Hindlimb muscle (tissue), 1 donor: ENCODE measurements around the gene CDK19. TPM values are rescaled to one million over a fixed set of nuclear protein-coding genes. Genes with fewer than 3 reads are reported as not detected.

Experiments
- DNase-seq: peaks from one replicate; pipeline ENCODE4 v3.0.0-alpha.2; 2013
- polyA plus RNA-seq: library from polyadenylated mRNA; unstranded; fragments of 120-200 nt; gene quantifications from one replicate; pipeline ENCODE4 v1.2.1, GENCODE V29; 2013; ENCODE audit not compliant: insufficient read length

The CDK19 gene
- polyA plus RNA-seq, 1 donor: 14.8 TPM

DNA sequence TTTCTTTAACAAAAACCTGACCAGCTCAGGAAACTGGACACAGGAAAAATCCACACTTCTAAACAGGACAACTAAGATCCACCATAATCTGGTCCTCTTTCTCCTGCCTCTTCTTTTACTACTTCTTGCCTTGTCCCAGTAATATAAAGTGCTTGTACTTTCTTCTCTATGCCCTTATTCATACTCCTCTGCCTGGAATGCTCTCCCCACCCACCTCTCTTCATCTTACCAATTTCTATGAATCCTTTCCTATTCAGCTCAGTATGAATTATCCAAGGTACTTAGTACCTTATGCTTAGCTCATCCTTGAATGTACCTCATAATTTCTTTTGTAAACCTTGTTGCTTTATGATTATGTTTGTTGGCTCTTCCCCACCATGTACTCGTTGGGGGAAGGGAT lies 159.4 kb downstream of the CDK19 start:
- DNase-seq: no peak

DNA sequence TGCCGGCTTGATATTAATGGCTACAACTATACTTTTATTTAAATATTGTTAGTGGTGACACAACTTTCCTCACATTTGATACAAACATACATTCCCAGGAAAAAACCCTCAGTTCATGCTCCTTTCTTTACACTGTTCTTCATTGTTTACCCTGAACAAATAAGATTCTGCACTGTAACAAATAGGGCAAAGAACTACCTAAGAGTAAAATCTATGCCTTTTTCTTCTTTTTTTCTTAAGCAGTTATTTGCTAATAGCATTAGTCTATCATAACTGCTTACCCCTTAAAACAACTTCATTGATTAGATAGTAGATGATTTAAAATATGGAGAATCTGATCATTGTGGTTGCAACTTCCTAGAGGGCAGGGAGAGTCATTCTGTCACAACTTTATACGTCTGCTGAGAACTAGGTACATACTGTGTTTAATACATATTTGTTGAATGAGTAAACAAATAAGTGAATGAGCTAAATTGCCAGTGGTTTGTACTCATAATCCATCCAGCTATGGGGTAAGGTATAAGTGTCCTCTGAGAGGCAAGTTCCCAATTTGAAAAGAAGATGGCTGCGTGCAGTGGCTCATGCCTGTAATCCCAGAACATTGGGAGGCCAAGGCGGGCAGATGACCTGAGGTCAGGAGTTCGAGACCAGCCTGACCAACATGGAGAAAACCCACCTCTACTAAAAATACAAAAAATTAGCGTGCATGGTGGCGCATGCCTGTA lies 161.0 kb downstream of the CDK19 start:
- DNase-seq: no peak

DNA sequence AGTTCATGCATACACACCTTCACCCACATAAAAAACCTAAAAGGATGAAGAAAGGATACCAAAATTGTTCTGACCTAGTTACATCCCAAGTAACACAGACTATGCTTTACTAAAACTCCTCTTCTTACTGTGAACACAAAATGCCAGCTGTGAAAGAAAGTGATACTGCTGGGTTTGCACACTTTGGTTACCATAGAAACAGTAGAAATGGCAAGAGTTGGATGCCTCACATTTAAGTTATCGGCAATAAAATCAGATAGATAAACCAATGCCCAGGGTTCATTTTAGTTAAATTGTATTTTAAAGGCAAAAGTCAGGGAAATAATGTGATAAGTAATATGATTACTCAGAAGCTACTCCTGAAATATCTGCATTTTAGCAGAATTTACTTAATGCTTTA lies 161.9 kb downstream of the CDK19 start:
- DNase-seq: no peak

DNA sequence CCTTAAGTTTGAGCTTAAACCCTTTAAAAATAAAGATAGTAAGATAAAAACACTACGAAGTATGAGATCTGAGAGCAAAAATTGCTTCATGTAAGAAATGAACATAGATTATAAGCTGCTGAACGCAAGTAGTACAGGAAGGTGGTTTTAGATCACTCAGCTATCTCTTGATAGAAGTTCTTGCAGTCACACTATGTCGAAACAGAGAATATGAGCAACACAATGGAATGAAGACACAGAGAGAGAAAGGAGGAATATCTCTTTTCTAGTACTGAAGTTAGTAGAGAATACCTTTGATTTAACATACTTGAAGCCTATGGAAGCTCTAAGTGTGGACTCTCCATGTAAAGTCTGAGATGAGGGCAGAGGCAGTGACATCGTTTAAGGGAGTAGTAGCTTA lies 162.7 kb downstream of the CDK19 start:
- no peak for DNase-seq

DNA sequence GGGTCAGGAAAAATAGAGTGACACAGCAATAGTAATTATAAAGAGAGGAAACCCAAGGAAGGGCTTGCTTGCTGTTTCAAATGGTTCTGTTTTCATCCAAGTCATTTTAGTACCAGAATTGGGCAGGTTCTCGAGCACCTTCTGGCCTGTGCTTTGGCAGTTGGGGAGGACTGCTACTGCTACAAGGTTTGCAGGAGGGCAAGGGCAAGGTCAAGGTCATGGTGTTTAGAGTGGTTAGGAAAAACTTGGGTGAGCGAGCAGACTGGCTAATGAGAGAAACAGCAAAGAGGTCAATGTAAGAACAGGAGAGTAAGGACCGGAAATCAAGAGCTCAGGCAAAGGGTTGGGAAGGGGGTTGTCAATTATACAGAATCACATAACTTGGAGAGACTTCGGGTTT lies 164.5 kb downstream of the CDK19 start:
- DNase-seq: no peak

DNA sequence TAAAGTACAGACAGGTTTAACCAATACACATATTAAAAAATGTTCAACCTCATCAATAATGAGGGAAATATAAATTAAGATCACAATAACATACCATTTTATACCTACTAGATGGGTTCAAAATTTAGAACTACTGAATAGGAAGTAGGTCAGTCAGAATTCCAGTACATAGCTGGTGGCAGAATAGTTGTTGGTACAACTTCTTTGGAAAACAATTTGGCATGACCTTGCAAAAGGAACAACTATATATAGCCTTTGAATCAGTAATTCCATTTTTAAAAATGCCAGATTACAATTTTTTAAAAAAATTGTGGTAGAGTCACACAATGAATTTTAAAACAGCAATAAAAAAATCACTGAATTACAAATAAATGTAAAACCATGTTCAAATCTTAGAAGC lies 165.6 kb downstream of the CDK19 start:
- DNase-seq: no peak

DNA sequence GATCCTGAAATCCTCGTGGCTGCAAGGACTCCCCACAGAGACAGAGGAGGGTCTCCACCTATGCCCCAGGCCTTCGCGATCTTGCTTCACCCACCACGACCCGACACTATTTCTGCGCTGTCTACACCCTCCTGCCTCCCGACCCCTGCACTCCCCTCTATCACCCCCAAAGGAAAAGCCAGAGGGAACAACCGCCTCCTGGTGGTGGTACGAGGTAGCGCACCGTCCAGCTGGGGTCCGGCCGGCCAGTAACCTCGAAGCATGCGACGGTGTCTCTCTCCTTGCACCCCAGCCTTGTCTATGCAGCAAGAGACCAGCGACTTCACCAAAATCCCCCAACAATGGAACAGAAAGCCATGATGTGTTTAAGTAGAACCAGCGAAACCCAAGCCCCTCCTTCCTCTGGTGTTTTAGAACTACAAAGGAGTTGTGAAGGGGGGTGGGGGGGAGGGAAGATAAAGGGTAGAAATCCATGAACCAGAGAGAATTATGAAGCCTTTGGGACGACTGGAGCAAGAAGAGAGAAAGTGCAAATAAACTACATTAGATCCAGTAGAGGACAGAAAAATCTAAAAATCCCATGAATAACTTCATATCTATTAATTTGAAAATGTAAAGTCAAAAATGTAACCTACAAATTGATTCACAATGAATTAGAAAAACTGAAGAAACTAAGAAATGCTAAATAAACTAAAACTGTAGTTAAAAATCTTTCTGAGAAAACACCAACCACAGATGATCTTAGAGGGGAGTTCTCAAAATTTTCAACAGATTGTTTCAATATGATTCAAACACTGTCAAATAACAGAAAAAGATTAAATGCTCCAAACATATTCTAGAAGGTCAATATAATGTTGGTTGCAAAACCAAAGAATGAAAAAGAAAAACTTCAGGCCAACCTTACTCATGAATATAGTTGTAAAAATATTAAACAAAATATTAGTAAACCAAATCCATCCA lies 168.0 kb downstream of the CDK19 start:
- DNase-seq: no peak

DNA sequence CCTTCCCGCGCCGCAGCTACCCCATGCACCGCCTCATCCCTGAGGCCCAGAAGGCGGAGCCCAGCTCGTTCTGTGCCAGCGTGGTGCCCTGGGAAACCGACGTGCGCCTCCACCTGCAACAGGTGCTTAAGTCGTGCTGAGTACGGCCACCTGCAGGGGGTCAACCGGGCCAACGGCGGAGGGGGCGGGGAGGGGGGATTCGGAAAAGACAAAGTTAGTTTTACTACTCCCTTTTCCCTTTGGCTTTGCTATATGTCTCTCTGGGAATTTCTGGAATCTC lies 168.9 kb downstream of the CDK19 start:
- DNase-seq: no peak

DNA sequence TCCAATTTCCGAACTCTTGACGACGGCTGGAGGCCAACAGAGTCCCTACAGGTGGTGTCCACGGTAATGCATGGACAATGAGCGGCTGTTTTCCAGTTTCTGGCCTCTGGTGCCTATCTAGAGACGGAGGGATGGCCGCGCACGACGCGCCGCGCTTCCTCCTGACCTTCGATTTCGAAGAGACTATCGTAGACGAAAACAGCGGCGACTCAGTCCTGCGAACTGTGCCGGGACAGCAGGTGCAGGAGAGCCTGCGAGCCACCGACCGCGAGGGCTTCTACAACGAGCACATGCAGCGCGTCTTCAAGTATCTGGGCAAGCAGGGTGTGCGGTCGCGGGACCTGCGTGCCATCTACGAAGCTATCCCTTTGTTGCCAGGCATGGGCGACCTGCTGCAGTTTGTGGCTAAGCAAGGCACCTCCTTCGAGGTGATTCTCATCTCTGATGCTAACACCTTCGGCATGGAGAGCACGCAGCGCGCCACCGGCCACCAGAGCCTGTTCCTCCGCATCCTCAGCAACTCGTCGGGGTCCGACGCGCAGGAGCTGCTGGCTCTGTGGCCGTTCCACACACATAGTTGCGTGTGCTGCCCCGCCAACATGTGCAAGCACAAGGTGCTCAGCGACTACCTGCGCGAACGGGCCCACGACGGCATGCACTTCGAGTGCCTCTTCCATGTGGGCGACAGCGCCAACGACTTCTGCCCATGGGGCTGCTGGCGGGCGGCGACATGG lies 169.4 kb downstream of the CDK19 start:
- no peak for DNase-seq

DNA sequence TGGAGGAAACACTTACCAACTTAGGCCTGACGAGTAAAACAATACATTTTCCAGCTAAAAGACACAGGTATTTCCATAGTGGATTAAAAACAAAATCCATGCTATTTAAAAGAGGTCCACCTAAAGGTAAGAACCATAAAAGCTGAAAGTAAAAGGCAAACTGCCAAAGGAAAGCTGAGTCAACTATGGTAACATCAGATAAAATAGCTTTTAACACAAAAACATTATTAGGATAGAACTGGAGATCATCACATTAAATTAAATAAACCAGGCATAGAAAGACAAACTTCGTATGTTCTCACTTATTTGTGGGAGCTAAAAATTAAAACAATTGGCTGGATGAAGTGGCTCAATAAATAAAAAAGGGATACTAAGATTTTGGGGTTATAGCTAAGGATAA lies 172.1 kb downstream of the CDK19 start:
- DNase-seq: no peak

DNA sequence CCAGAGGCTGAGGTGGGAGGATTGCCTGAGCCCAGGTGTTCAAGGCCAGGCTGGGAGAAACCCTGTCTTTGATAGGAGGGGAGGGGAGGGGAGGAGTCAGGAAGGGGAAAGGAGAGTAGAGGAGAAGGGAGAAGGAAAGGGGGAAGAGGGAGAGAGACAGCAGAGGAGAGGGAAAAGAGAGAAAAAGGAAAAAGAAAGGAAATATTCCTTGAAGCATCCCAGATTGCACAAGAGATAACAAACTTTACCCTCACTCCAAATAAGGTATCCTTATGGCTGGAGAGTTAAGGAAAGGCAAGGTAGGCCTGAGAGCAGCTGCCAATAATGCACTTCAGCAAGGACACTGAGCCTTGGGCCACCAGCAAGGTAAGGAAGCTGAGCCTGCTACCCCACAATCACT lies 172.6 kb downstream of the CDK19 start:
- DNase-seq: no peak

DNA sequence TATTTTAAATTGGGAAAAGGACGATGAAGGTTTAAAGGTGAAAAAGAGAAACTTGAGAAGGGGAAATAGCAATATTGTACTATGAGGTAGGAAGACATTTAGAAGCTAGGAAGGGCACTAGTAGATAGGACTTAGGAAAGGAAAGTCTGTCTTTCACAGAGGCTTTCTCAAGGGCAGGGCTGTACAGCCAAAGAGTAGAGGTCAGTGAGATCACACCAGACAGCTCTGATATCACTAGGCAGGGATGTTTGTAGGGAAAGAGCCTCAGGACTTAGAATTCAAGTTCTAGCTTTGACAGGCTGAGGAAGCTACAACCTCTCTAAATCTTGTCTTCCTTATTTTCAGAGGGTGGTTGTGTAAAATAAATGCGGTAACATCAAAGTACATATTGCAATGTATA lies 178.5 kb downstream of the CDK19 start:
- no peak for DNase-seq

DNA sequence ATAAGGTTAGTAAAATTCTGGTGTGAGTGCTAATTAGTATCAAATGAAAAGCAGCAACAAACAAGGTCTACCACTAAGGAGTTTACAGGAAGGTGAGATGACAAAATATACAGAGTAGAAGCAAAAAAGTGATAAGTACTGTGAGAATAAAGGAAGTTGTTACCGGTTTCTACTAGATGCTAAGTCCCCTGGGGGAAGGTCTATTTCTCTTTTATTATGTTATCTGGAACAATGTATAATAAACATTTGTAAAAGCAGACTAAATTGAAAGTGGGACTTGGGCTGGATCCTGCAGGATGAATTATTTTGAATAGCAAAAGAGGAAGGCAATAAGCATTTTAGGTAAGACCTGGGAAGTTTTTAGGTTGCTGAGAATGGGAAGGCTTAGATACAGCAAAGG lies 180.2 kb downstream of the CDK19 start:
- no peak for DNase-seq

DNA sequence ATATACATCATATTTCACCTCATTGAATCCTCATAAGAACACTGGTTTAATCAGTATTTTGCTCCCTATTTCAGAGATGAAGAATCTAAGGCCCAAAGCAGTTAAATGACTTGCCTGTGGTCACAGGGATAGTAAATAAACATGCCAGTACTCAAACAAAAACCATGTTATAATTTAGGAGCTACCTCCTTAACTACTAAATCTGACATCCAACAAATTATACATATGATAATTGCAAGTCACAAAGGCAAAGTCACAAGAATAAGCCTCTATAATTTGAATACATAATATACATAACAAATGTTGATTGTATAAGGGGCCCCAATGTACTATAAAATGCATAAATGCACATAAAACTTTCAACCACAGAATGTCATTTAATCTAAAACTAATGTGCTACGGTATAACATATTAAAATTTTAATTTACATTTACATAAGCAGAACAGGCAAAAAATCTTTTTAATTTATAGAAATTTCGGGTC lies 181.5 kb downstream of the CDK19 start:
- no peak for DNase-seq

DNA sequence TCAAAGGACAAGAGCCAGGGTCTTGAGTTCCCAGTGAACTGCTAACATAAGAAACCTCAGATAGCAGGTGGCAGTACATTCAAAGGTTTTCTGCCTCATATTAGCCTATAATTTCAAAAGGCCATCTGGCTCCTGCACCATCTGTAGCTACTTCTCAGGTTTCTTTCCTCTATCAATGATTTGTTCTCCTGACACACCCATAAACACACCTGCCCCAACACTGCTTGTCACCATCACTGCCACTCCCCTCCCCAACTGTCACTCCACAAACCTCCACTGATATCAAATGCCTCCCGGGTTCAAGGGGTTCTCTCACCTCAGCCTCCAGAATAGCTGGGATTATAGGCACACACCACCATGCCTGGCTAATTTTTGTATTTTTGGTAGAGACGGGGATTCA lies 186.1 kb downstream of the CDK19 start:
- DNase-seq: no peak

DNA sequence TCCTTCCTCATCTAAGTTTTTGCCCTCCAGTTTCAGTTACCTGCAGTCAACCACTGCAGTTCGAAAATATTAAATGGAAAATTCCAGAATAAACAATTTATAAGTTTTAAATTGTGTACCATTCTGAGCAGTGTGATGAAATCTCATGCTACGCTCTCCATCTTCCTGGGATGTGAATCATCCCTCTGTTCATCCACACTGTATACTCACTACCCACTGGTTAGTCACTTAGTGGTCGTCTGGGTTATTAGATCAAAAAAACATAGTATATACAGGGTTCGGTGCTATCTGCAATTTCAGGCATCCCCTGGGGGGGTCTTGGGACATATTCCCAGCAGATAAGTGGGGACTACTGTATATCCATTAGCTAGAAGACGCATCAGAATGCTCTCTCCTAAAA lies 186.9 kb downstream of the CDK19 start:
- no peak for DNase-seq

DNA sequence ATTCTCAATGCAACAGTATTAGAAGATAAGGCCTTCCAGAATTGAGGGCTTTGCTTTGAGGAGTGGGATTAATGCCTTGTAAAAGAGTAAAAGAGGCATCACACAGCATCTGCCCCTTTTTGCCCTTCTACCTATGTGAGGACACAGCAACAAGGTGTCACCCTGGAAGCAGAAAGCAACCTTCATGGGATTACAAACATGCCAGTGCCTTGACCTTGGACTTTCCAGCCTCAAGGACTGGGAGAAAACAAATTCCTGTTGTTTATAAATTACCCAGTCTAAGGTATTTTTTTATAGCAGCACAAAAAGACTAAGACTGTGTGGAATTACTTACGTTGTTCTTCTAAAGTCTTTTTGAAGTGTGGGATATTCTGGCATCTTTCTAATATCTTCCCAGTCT lies 188.8 kb downstream of the CDK19 start:
- DNase-seq: no peak

DNA sequence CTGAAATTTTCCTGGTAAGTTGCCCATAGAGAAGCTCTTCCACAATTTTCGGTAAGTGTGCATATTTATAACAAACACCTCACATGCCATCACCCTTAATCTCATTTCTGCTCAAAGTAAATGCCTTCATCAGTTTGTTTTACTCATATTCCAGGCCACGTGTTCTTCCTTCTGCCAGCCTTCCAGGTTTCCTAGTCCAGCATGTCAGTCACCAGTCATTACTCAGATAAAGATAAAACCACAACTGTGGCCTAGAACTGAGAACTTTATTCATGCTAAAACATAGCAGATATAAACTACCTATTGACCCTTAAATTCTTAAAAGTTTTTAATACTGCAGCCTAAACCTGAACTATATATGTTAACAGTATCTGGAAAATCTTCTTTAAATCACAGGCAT lies 189.4 kb downstream of the CDK19 start:
- no peak for DNase-seq

DNA sequence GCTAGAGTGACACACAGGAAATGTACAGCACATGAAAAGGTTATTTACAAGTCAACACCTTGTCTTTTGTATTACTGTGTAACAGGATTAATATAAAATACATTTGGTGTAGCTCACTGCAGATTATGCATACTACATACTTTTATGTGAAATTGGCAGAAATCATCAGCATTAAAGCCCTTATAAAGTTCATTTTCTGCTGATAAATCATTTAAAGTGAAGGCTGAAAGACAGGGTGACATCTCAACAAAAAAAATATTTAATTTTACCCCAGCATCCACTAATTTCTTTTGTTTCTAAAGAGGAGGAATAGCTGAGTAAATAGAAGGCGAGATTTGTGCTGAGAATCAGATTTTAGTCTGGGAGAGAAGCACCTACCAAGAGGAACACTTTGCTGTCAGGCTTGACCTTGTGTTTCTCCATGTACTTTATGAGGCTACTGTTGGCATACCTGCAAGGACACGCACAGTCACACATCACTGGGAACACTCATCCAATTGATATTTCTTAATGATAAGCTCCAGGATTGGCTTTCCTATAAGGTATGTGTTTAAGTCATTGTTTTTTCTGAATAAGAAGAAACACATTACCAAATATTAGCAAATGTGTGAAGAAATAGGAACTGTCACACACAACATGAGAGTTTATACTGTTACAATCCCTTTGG lies 192.2 kb downstream of the CDK19 start:
- no peak for DNase-seq

DNA sequence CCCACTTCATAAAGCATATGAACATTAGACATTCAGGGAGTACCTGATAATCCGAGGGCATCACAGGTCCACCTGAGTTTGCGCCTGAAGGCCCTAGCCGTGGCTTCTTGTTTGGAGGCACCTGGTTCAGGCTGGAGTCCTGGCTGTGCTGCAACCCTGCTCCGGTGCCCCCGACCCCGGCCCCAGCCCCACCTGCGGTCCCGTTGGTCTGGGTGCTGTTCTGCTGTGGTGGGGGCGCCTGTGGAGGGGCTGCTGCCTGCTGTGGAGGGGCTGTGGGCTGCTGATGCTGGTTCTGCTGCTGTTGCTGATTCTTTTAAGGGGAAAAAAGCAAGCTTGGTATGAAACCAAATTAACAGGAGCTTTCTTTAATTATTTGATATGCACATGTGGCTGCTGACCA lies 194.2 kb downstream of the CDK19 start:
- DNase-seq: no peak

DNA sequence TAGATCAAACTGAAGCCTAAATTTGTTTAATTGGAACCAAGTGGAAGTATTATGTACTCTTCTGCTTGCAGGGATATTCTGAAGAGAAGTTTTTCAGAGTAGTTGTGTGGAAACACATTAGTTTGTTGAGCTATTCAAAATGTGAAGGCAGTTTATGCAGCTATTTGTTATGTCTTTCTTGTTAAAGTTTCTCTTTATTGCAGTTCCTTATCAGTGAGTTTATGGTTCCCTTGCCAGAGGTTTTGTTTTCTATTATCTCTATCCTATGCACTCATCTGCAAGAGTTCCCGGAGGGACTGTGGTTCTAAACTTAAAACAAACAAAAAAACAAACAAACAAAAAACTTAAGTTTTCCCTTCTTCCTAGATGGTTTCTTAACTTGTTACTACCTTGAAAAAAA lies 195.2 kb downstream of the CDK19 start:
- no peak for DNase-seq

DNA sequence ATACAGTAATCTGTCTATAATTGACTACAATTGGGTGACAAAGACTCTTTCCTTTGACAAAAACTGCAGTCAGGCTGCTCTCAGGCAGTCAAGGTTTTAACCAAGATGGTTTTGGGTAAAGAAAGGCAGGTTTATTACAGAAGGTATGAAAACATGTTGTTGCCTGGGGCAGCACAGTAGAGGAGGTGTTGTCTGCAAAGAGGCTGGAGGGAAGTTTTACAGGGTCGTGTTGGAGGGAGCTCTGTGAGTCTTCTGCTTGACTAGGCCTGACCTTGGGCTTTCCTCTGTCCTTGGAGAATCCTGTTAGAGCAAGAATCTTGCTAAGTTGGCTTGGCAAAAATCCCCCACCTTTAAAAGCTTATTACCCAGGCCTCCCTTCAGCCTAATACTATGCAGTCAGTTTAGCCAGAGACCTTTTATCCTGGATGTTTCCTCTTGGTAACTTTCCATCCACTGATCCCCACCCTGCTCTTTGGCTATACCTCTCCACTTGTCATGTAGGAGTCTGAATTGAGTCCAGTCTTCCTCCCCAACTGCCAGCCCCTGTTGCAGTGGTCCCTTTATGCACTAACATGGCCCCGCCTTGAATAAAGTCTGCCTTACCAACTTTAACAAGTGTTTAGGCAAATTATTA lies 195.9 kb downstream of the CDK19 start:
- no peak for DNase-seq
